HuH-7.5 (cell line): ENCODE measurements around the gene ZIC2.
"Not testable (repeated sequence)": the region's sequence is repeated elsewhere in the genome, so short reads cannot be mapped to it uniquely, and the experiment has no call there.

Experiments used
- DNase-seq: peaks from one replicate; pipeline ENCODE4 v3.0.0; 2011; ENCODE audit warnings: low spot score

ZIC2 gene

DNA sequence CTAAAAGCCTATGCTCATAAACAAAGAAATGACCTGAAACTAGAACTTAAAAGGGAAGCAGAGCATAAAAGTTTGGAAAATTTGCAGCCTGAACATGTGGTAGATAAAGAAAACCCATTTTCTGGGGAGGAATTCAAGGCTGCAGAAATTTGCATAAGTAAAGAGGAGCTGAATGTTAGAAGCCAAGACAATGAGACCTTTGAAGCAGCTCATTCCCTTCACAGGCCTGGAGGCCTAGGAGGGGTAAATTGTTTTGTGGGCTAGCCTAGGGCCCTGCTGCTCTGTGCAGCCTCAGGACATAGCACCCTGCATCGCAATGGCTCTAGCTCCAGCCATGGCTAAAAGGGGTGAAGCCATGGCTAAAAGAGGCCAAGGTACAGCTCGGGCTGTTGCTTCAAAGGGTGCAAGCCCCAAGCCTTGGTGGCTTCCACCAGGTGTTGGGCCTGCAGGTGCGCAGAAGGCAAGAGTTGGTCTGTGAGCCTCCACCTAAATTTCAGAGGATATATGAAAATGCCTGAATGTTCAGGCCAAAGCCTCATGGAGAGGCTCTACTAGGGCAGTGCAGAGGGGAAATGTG is 38.3 kb downstream of the ZIC2 start:
- DNase-seq: no peak

DNA sequence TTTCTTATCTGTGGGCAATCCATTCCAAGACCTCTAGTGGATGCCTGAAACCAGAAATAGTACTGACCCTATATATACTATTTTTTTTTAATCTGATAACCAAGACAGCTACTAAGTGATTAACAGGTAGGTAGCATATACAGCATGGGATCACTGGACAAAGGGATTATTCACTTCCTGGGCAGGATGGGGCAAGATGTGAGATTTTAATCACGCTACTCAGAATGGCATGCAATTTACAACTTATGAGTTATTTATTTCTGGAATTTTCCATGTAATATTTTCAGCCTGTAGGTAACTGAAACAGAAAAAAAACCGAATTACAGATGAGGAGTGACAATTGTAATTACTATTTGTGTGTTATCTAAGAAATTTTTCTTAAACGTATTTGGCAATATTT is 41.2 kb downstream of the ZIC2 start:
- DNase-seq: no peak

DNA sequence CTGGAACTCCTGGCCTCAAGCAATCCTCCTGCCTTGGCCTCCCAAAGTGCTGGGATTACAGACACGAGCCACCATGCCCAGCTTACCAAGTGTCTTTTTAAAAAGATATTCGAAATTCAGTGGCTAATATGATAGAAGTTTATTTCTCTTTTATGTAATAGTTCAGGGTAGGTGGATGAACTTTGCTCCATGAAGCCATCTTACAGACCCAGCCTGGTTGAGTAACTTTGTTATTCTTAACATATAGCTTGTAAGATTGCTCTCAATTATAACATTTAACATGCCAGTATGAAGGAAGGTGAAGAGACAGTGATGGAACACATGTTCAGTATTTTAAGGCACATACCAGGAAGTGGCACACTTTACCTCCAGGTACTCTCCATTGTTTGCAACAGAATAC is 42.4 kb downstream of the ZIC2 start:
- no peak for DNase-seq

DNA sequence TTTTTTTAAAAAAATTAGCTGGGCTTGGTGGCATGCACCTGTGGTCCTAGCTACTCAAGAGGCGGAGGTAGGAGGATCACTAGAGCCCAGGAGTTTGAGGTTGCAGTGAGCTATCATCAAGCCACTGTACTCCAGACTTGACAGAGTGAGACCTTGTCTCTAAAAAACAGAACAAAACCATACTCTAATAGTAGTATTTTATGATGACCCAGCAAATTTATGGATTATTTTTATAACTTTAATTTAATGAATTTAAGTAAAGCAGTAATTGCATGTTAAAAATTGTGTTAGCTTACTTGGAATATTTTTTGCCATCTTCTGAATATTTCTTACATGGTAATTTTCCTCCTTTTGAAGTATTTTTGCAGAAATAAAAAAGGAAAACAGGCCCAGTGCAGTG is 48.3 kb downstream of the ZIC2 start:
- no peak for DNase-seq

DNA sequence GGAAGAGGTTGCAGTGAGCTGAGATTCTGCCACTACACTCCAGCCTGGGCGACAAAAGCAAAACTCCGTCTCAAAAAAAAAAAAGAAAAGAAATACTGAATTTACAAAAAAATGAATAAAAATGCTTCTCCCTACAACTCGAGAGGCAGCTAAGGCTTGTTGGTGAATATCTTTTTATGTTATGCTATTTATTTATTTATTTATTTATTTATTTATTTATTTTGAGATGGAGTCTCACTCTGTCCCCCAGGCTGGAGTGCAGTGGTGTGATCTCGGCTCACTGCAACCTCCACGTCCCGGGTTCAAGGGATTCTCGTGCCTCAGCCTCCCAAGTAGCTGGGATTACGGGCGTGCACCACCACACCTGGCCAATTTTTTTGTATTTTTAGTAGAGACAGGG is 51.1 kb downstream of the ZIC2 start:
- not testable (repeated sequence) for DNase-seq

DNA sequence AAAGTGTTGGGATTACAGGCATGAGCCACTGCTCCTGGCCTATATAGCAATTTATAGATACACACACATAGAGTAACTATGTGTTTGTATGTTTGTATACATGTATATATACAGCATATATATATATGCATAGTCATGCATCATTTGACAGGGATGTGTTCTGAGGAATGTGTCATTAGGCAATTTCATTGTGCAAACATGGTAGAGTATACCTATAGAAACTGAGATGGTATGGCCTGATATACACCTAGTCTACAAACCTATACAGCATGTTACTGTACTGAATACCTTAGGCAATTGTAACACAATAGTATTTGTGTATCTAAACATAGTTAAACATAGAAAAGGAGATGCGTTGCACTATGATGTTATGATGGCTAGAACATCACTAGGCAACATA is 54.4 kb downstream of the ZIC2 start:
- DNase-seq: no peak
